H1 (cell line): Measurements from ENCODE around the gene ZNF513. TPM values are rescaled to one million over a fixed set of nuclear protein-coding genes. Genes with fewer than 3 reads are reported as not detected.
A peak's percentile ranks its signal among the peaks of the same experiment; 100 is the strongest.

ENCODE experiments used
- ASH2L ChIP-seq: fragments of 200-600, 300-600 bp; sonication (generic); IDR thresholded peaks from one replicate; pipeline ENCODE4 v1.7.1; 2017; ENCODE audit warnings: low read length
- BRCA1 ChIP-seq: IDR thresholded peaks from 2 replicates; pipeline ENCODE4 v1.6.1; 2012; ENCODE audit warnings: low read depth, low read length, improper control_type of control experiment
- CHD7 ChIP-seq: fragments of 300-600 bp; sonication (generic); IDR thresholded peaks from 2 replicates; pipeline ENCODE4 v1.7.1; 2012; ENCODE audit warnings: low read length, moderate library complexity, mild to moderate bottlenecking, inconsistent platforms; ENCODE audit not compliant: insufficient replicate concordance
- GABPA ChIP-seq: IDR thresholded peaks from 2 replicates; pipeline ENCODE4 v1.6.1; 2011; ENCODE audit warnings: mild to moderate bottlenecking, low read length, moderate library complexity, borderline replicate concordance; ENCODE audit not compliant: insufficient read depth
- GTF2F1 ChIP-seq: IDR thresholded peaks from 2 replicates; pipeline ENCODE4 v1.6.1; 2012; ENCODE audit warnings: low read depth, low read length, improper control_type of control experiment, borderline replicate concordance
- HDAC2 ChIP-seq, 2 experiments: fragments of 300-600 bp in 1 of 2; sonication (generic) in 1 of 2; IDR thresholded peaks; 2 replicates each; pipeline ENCODE4 v1.6.1; 2011 to 2012; ENCODE audit warnings: low read depth in 2 of 2, low read length in 2 of 2, mild to moderate bottlenecking in 2 of 2, moderate library complexity in 2 of 2, borderline replicate concordance in 1 of 2, inconsistent platforms in 1 of 2
- KDM5A ChIP-seq: fragments of 200-600 bp; IDR thresholded peaks from 2 replicates; pipeline ENCODE4 v1.7.1; 2012; ENCODE audit warnings: mild to moderate bottlenecking, low read length, inconsistent platforms, mixed read lengths
- NRF1 ChIP-seq: IDR thresholded peaks from 2 replicates; pipeline ENCODE4 v1.6.1; 2011; ENCODE audit warnings: mild to moderate bottlenecking, low read depth, low read length, improper control_type of control experiment
- POLR2A ChIP-seq, 2 experiments: IDR thresholded peaks; 1 replicate in 1 of 2; 2 replicates in 1 of 2; pipeline ENCODE4 v1.6.1; 2011; ENCODE audit warnings: low read depth in 2 of 2, low read length in 2 of 2, mild to moderate bottlenecking in 2 of 2; ENCODE audit errors: control extremely low read depth in 1 of 2
- POLR2AphosphoS5 ChIP-seq: IDR thresholded peaks from 2 replicates; pipeline ENCODE4 v1.6.1; 2011; ENCODE audit warnings: low read depth, low read length
- SP4 ChIP-seq: IDR thresholded peaks from 2 replicates; pipeline ENCODE4 v1.6.1; 2012; ENCODE audit warnings: low read length, inconsistent platforms
- SRF ChIP-seq: IDR thresholded peaks from 2 replicates; pipeline ENCODE4 v1.6.1; 2011; ENCODE audit warnings: mild to moderate bottlenecking, low read depth, low read length, moderate library complexity
- polyA plus RNA-seq, 7 experiments: library from polyadenylated mRNA; depleted of rRNA in 3 of 7; stranded (reverse) in 5 of 7; unstranded in 2 of 7; fragments of >200 nt in 5 of 7; fragments of 200-250 nt in 2 of 7; gene quantifications; 1 replicate in 5 of 7; 2 replicates in 1 of 7; 4 replicates in 1 of 7; pipeline versions ENCODE4 v1.2.1 to v1.2.3, GENCODE V29; 2011 to 2013; ENCODE audit warnings: missing spikeins in 2 of 7, mixed read lengths in 2 of 7
- total RNA-seq: library from RNA; stranded (reverse); fragmentation: NEBNext Ultra II Directional; extraction: Animal tissue kit (Norgen Biotek cat#: 25700); gene quantifications from 2 replicates; pipeline ENCODE4 v1.2.1, GENCODE V29; 2021

ZNF513 gene
- total and polyA plus RNA-seq, 2 of the 8 experiments (the other 6 are each of a cell fraction or from before 2014, with no cell fraction given), result 17.3 to 29.5 TPM

GRCh38 chr2:27407798-27408491, 27.4 kb upstream of the ZNF513 start (continued):
- TF ChIP-seq BRCA1 (no peak), GABPA (no peak), CHD7 (no peak), NRF1 (no peak), POLR2A (IDR thresholded peaks at IDR 0.05; ENCODE audit: control extremely low read depth in 1 of 2, low read depth in 2 of 2, low read length in 2 of 2) (peak in 1 of 2 experiments; percentile 43; a peak in 1 of 3 replicates), SRF (no peak), KDM5A (no peak), GTF2F1 (no peak), HDAC2 (IDR thresholded peaks at IDR 0.05; ENCODE audit: borderline replicate concordance in 1 of 2, low read depth in 2 of 2, low read length in 2 of 2) (no peak), POLR2AphosphoS5 (no peak), ASH2L (no peak), SP4 (no peak)
